Stimulated activated CD8-positive, alpha-beta memory T cell treated with anti-CD3 and anti-CD28 coated beads, Interleukin-2, amount 100 ng/mL, for 48 hours (primary cell): ENCODE measurements around the gene RTF2.
"Not testable (repeated sequence)": the region's sequence is repeated elsewhere in the genome, so short reads cannot be mapped to it uniquely, and the experiment has no call there.

ENCODE experiments used
- DNase-seq, 2 donors: peaks; one replicate each; pipeline ENCODE4 v3.0.0-alpha.2; 2020; ENCODE audit warnings: low read depth in 2 of 2

RTF2 gene

DNA sequence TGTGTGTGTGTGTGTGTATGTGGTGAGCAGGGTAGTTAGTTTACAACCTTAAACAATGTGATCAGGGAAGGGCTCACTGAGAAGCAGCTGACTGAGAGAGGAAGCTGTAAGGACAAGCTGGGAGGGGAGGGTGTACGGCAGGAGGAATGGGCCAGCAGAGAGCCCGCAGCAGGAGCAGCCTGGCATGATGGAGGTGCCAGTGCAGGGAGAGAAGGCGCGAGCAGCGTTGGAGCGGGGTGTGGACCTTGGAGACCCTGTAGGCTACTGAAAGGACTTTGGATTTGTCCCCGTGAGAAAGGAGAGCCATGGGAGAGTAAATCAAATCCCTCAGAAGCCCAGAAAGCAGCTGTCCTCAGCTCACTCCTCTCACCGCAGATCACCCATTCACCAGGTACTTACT, 83.1 kb downstream of the RTF2 start:
- no peak for DNase-seq

DNA sequence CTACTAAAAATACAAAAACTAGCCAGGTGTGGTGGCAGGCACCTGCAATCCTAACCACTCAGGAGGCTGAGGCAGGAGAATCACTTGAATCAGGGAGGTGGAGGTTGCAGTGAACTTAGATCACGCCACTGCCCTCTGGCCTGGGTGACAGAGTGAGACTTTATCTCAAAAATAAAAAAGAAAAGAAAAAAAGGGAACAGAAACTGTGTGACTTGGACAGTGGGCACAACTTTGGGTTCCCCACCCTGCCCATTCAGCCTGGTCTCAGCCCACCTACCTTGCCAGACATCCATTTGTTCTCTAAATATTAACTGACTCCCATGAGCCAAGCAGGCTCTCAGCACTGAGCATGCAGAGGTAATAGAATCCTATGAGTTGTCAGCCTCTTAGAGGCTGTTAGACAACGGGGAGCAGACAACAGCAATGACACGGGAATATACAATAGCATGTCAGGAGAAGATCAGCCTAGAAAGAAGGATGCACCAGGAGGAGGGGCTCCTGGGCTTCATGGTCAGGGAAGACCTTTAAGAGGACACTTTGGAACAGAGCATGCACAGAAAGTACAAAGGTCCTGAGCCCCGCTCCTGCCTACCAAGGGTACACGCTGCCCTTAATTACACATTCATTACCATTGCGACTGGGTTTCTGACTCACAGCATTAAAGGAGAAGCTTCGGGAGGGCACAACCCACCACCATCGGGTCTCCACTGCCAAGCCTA, 84.6 kb downstream of the RTF2 start:
- no peak for DNase-seq

DNA sequence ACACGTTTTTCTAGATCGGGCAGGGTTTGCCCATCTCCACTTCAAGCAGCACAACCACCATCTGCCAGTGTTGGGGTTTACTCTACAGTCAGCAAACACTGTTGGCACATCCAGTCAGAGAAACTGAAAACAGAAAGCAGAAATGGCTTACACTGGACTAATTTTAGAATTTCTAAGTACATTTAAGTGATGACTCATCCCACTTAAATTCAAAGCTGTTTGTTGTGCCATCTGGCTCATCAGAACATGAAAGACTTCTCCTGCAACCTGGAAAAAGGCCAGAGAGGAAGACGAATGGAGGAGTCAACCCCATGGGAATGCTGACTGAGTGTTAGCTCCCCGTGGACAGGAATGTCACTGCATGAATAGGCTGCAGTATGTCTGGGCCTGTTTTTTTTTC, 86.4 kb downstream of the RTF2 start:
- no peak for DNase-seq

DNA sequence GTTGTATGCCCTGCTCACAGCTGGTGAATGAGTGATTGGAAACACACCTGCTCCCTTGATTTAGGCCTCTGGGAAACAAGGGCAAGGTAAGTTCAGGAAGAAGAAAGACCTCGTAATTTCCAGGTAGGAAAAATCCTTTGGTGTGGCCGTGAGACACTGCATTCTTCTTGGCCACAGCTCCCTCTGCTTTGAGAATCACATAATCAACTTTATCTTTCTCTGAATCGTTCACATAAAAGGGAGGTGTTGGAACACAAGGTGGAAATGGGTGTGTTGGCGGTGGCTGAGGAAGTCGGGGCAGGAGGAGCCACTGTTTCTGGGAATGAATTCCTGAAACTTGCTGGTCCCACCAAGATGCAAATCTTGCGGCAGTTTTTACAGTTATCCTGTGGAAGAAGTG, 90.5 kb downstream of the RTF2 start:
- DNase-seq, result no peak

DNA sequence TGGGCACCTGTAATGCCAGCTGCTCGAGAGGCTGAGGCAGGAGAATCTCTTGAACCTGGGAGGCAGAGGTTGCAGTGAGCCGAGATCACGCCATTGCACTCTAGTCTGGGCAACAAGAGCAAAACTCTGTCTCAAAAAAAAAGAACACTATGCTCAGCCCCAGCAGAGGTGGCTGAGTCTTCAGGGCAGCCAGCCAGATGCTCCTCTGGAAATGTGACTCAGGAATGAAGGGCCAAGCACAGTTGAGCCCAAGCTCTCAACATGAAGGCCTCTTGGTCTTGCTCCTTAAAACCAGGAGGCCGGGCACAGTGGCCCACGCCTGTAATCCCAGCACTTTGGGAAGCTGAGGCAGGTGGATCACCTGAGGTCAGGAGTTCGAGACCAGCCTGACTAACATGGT, 96.1 kb downstream of the RTF2 start:
- DNase-seq, result not testable (repeated sequence)

DNA sequence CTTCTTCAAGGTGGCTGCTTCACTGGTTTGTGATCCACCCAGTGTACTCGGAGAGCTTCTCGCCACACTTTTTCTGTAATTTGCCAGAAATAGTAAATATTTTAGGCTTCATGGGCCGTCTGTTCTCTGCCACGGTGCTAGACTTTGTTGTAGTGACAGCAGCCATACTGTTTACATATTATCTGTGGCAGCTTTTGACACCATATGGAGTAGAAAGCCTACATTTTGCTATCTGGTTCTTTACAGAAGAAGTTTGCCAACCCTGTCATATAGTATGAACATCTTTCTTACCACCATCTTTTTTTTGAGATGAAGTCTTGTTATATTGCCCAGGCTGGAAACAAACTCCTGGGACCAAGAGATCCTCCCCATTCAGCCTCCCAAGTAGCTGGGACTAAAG, 97.1 kb downstream of the RTF2 start:
- no peak for DNase-seq

DNA sequence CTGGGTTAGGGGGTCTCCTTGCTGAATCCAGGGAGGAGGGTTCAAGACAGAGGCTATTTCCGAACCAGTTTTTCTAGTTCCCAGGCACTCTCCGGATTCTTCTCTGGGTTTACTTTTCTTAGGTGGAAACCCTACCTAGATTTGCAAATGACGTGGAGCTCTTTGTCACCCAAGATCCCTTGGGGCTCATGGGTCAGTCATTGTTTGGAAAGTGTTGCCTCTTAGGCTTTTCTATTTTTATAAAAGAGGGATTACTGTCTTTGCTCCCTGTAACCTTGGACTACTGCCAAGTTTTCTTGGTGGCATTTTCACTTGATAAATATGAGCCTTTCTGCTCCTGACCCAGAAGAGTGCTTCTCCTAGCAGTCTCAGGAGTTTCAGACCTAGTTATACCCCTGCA, 98.2 kb downstream of the RTF2 start:
- DNase-seq, result no peak
